OCI-LY1 (cell line): ENCODE measurements around the gene MAP2K7.

Source experiments
- H2AFZ ChIP-seq: fragments of 200-600 bp; sonication (generic), shearing (Covaris generic); 2 replicates; pipeline ENCODE4 v1.6.0; 2014; ENCODE audit warnings: antibody characterized with exemption, mild to moderate bottlenecking, low read length
- H3F3A ChIP-seq: fragments of 200-600 bp; sonication (generic), shearing (Covaris generic); 2 replicates; pipeline ENCODE4 v1.6.0; 2014; ENCODE audit warnings: mild to moderate bottlenecking, antibody characterized with exemption, low read length, moderate library complexity; ENCODE audit not compliant: insufficient read depth
- H3K27ac ChIP-seq: fragments of 200-600 bp; sonication (generic); 2 replicates; pipeline ENCODE4 v1.5.1; 2014; ENCODE audit warnings: low read length, mixed run types, mild to moderate bottlenecking, low read depth; ENCODE audit not compliant: poor library complexity, severe bottlenecking
- H3K27me3 ChIP-seq: fragments of 200-600 bp; sonication (generic); 2 replicates; pipeline ENCODE4 v1.6.0; 2014; ENCODE audit warnings: antibody characterized with exemption, mild to moderate bottlenecking, low read length, moderate library complexity; ENCODE audit not compliant: insufficient read depth
- H3K36me3 ChIP-seq: fragments of 200-600 bp; sonication (generic); 2 replicates; pipeline ENCODE4 v1.6.1; 2014; ENCODE audit warnings: mild to moderate bottlenecking, antibody characterized with exemption, low read length, moderate library complexity, mixed read lengths; ENCODE audit not compliant: insufficient read depth
- H3K4me1 ChIP-seq: fragments of 200-600 bp; sonication (generic); 2 replicates; pipeline ENCODE4 v1.5.1; 2014; ENCODE audit warnings: mild to moderate bottlenecking, low read length, moderate library complexity; ENCODE audit not compliant: insufficient read depth, severe bottlenecking
- H3K4me2 ChIP-seq: fragments of 200-600 bp; sonication (generic), shearing (Covaris generic); 2 replicates; pipeline ENCODE4 v1.6.1; 2014; ENCODE audit warnings: low read length
- H3K4me3 ChIP-seq: fragments of 200-600 bp; sonication (generic); 2 replicates; pipeline ENCODE4 v1.5.1; 2014; ENCODE audit warnings: low read length, low read depth, mild to moderate bottlenecking, mixed read lengths; ENCODE audit not compliant: poor library complexity, severe bottlenecking
- H3K79me2 ChIP-seq: fragments of 200-600 bp; shearing (Covaris generic); 2 replicates; pipeline ENCODE4 v1.6.1; 2016; ENCODE audit warnings: mixed run types, low read length, mixed read lengths; ENCODE audit not compliant: insufficient read depth
- H3K9ac ChIP-seq: fragments of 200-600 bp; sonication (generic), shearing (Covaris generic); 2 replicates; pipeline ENCODE4 v1.6.1; 2014; ENCODE audit warnings: mild to moderate bottlenecking, low read length, mixed read lengths
- H3K9me2 ChIP-seq: fragments of 200-600 bp; sonication (generic), shearing (Covaris generic); 2 replicates; pipeline ENCODE4 v1.6.1; 2014; ENCODE audit warnings: low read depth, mild to moderate bottlenecking, low read length, mixed read lengths
- H3K9me3 ChIP-seq: fragments of 200-600 bp; shearing (Covaris generic); 2 replicates; pipeline ENCODE4 v1.6.1; 2014; ENCODE audit warnings: low read length, mixed read lengths
- H4K20me1 ChIP-seq: fragments of 200-600 bp; sonication (generic), shearing (Covaris generic); 2 replicates; pipeline ENCODE4 v1.6.0; 2016; ENCODE audit warnings: mild to moderate bottlenecking, low read length; ENCODE audit not compliant: insufficient read depth
- EZH2 ChIP-seq: fragments of 200-600 bp; sonication (generic), shearing (Covaris generic); IDR thresholded peaks from 2 replicates; pipeline ENCODE4 v1.8.0; 2017; ENCODE audit warnings: borderline replicate concordance, mixed run types, mild to moderate bottlenecking, antibody characterized with exemption, low read length, moderate library complexity, mixed read lengths
- TF ChIP-seq, protein P1 (sequence below): fragments of 200-600 bp; sonication (generic), shearing (Covaris generic); IDR thresholded peaks from 2 replicates; pipeline ENCODE4 v1.5.1; 2017; ENCODE audit warnings: mild to moderate bottlenecking, antibody characterized with exemption, low read length, moderate library complexity, mixed read lengths

MAP2K7 gene

DNA sequence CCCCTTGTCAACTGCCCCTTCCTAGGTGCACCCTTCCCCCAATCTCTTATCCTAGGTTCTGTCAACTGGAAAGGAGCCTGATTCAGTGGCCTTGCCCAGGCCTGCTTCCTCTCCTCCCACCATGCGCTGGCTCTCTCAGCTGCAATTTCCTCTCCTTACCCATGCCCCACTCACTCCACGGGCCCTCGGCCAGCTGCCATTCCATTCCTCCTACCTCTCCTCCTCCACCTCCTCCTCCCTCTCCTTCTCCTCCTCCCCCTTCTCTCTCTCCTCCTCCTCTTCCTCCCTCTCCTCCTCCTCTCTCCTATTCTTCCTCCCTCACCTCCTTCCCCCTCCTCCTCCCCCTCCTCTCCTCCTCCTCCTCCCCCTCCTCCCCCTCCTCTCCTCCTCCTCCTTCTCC is 49.4 kb downstream of the MAP2K7 start:
- Histone ChIP-seq H3F3A (no peaks in the 10 kb centered on the region), H3K9ac (no peak overlapping the region), H3K27ac (no peak overlapping the region), H2AFZ (no peak overlapping the region), H3K9me3 (no peaks in the 10 kb centered on the region), H3K36me3 (peaks cover 4% of the 10 kb centered on the region), H3K79me2 (no peaks in the 10 kb centered on the region), H3K4me3 (no peak overlapping the region), H4K20me1 (no peaks in the 10 kb centered on the region), H3K4me2 (no peak overlapping the region), H3K4me1 (no peaks in the 10 kb centered on the region), H3K9me2 (no peaks in the 10 kb centered on the region), H3K27me3 (no peaks in the 10 kb centered on the region)
- no peak for TF ChIP-seq EZH2
- TF ChIP-seq, protein P1, sequence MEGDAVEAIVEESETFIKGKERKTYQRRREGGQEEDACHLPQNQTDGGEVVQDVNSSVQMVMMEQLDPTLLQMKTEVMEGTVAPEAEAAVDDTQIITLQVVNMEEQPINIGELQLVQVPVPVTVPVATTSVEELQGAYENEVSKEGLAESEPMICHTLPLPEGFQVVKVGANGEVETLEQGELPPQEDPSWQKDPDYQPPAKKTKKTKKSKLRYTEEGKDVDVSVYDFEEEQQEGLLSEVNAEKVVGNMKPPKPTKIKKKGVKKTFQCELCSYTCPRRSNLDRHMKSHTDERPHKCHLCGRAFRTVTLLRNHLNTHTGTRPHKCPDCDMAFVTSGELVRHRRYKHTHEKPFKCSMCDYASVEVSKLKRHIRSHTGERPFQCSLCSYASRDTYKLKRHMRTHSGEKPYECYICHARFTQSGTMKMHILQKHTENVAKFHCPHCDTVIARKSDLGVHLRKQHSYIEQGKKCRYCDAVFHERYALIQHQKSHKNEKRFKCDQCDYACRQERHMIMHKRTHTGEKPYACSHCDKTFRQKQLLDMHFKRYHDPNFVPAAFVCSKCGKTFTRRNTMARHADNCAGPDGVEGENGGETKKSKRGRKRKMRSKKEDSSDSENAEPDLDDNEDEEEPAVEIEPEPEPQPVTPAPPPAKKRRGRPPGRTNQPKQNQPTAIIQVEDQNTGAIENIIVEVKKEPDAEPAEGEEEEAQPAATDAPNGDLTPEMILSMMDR: no peak

DNA sequence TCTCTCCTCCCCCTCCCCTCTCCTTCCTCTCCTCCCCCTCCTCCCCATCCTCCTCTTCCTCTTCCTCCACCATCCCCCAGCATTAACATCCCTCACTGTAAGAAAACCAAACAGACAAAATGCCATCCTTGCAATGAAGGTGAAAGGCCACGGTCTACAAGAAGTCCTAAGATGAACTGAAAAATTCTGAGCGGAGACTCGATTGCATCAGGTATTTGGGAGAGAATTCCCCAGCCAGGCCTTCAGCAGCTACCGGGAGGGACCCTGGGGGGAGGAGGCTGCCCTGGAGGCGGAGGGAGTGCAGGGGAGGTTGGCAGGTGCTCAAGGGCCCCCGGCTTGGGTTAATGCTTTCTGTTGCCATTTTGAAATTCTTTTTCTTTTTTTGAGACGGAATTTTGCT is 49.9 kb downstream of the MAP2K7 start:
- H2AFZ ChIP-seq: no peak overlapping the region
- H3K36me3 ChIP-seq: peaks cover 9% of the 10 kb centered on the region
- no peak for TF ChIP-seq EZH2
- TF ChIP-seq, protein P1: no peak

GRCh38 chr19:7955696-7956095 is 52.0 kb downstream of the MAP2K7 start:
- Histone ChIP-seq H4K20me1 (no peaks in the 10 kb centered on the region), H3K36me3 (peaks cover 28% of the 10 kb centered on the region), H3K4me3 (no peak overlapping the region), H3K9ac (no peak overlapping the region), H3K4me1 (no peaks in the 10 kb centered on the region), H3K27ac (no peak overlapping the region), H3K27me3 (no peaks in the 10 kb centered on the region), H2AFZ (no peak overlapping the region), H3K9me2 (no peaks in the 10 kb centered on the region), H3K79me2 (no peaks in the 10 kb centered on the region), H3F3A (no peaks in the 10 kb centered on the region), H3K4me2 (no peak overlapping the region), H3K9me3 (no peaks in the 10 kb centered on the region)
- TF ChIP-seq, protein P1: no peak
- no peak for TF ChIP-seq EZH2

More for the DNA sequence above, 49.9 kb downstream of the MAP2K7 start:
- no peak overlapping the region for H3K9ac ChIP-seq
- H4K20me1 ChIP-seq: no peaks in the 10 kb centered on the region
- no peak overlapping the region for H3K4me2 ChIP-seq
- H3K9me3 ChIP-seq: no peaks in the 10 kb centered on the region
- no peaks in the 10 kb centered on the region for H3K9me2 ChIP-seq
- no peak overlapping the region for H3K27ac ChIP-seq
- H3K27me3 ChIP-seq: no peaks in the 10 kb centered on the region
- H3K4me1 ChIP-seq: no peaks in the 10 kb centered on the region
- no peaks in the 10 kb centered on the region for H3K79me2 ChIP-seq
- H3K4me3 ChIP-seq: no peak overlapping the region
- H3F3A ChIP-seq: no peaks in the 10 kb centered on the region
